Kidney epithelial cell (primary cell): ENCODE measurements around the gene PLEKHA8. TPM values are rescaled to one million over a fixed set of nuclear protein-coding genes. Genes with fewer than 3 reads are reported as not detected.

ENCODE experiments used
- DNase-seq: peaks from one replicate; pipeline ENCODE4 v3.0.0-alpha.2; 2010; ENCODE audit warnings: low read depth
- H3K27me3 ChIP-seq: 2 replicates; pipeline ENCODE4 v1.6.0; 2011; ENCODE audit warnings: low read length; ENCODE audit not compliant: control insufficient read depth, insufficient read depth
- H3K36me3 ChIP-seq: 2 replicates; pipeline ENCODE4 v1.5.1; 2011; ENCODE audit warnings: low read length; ENCODE audit not compliant: control insufficient read depth, insufficient read depth
- H3K4me3 ChIP-seq: 2 replicates; pipeline ENCODE4 v1.5.1; 2011; ENCODE audit warnings: low read depth, mild to moderate bottlenecking, control low read depth, low read length
- total RNA-seq: library from RNA; depleted of rRNA; stranded (reverse); fragments of >200 nt; gene quantifications from 2 replicates; pipeline ENCODE4 v1.2.3, GENCODE V29; 2015
- TF ChIP-seq, protein P1 (sequence below): IDR thresholded peaks from 2 replicates; pipeline ENCODE4 v1.5.1; 2011; ENCODE audit warnings: mild to moderate bottlenecking, moderate library complexity, low read length, control low read depth, inconsistent platforms; ENCODE audit not compliant: insufficient read depth, poor library complexity, severe bottlenecking

PLEKHA8 gene
- total RNA-seq, 1 donor from 2014 or later = 22.7 TPM

DNA sequence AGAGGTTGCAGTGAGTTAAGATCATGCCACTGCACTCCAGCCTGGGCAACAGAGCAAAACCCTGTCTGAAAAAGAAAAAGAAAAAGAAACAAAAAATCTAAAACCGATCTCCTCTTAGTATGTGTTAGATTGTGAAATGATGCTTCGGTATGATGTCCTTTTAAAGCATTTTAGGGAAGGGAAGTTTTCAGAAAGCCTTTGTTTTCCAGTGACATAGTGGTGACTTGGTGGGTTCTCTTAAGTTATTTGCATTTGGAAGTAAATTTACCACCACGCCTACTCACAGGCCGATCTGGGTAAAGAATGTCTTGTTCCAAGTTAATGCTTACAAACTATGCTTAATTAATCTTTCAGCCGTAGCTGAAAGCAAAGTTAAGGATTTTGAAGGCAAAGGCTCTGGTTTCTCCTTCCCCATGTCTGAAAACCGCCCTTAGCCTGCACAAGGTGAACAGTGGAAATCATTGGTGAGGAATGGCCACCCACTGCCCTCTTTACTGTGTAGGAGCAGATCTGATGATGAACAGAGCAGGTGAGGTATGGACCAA, 117.3 kb downstream of the PLEKHA8 start:
- no peak for DNase-seq
- Histone ChIP-seq H3K27me3 (no peaks in the 10 kb centered on the region), H3K4me3 (no peak overlapping the region), H3K36me3 (no peaks in the 10 kb centered on the region)
- TF ChIP-seq, protein P1, sequence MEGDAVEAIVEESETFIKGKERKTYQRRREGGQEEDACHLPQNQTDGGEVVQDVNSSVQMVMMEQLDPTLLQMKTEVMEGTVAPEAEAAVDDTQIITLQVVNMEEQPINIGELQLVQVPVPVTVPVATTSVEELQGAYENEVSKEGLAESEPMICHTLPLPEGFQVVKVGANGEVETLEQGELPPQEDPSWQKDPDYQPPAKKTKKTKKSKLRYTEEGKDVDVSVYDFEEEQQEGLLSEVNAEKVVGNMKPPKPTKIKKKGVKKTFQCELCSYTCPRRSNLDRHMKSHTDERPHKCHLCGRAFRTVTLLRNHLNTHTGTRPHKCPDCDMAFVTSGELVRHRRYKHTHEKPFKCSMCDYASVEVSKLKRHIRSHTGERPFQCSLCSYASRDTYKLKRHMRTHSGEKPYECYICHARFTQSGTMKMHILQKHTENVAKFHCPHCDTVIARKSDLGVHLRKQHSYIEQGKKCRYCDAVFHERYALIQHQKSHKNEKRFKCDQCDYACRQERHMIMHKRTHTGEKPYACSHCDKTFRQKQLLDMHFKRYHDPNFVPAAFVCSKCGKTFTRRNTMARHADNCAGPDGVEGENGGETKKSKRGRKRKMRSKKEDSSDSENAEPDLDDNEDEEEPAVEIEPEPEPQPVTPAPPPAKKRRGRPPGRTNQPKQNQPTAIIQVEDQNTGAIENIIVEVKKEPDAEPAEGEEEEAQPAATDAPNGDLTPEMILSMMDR = no peak

DNA sequence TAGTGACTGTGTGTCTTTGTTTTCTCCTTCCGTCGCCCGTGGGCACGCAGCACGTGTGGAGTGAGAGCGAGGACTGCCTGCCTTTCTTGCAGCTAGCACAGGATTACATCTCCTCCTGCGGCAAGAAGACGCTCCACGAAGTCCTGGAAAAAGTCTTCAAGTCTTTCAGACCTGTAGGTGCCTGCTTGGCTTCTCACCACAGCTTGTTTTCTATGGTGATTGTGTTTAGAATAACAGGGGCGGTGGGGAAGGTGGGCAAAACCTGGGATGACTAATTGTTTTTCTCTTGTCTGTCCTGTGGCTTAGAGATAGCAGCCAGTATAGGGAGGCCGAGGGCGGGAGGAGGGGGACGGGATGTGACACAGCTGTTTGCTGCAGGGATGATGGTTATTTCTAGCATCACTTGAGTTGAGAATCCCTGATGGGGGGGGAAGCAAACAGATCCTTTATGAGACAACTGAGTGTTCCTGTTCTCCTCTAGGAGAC, 118.0 kb downstream of the PLEKHA8 start:
- no peaks in the 10 kb centered on the region for H3K36me3 ChIP-seq
- no peak for DNase-seq
- H3K27me3 ChIP-seq = no peaks in the 10 kb centered on the region
- TF ChIP-seq, protein P1 = no peak
- H3K4me3 ChIP-seq = no peak overlapping the region

DNA sequence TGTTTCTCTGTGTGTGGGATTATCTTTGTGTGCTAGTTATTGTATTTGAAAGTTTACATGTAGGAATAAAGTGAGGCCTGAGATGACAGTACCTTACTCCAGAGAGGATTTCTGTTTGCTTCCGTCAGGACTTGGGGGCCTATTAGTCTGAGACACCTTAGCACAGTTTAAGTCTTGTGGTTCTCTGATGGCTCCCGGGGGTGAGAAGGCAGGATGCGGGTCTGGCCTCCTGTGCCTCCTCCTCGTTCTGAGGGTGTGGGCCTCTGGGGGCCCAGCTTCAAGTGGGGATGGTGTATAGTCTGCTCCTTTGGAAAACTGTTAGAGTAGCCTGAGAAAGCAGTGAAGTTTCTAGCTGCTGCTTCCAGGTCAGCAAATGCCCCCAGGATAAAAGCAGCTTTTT, 119.0 kb downstream of the PLEKHA8 start:
- no peaks in the 10 kb centered on the region for H3K36me3 ChIP-seq
- no peak overlapping the region for H3K4me3 ChIP-seq
- TF ChIP-seq, protein P1 = no peak
- no peaks in the 10 kb centered on the region for H3K27me3 ChIP-seq
- no peak for DNase-seq

DNA sequence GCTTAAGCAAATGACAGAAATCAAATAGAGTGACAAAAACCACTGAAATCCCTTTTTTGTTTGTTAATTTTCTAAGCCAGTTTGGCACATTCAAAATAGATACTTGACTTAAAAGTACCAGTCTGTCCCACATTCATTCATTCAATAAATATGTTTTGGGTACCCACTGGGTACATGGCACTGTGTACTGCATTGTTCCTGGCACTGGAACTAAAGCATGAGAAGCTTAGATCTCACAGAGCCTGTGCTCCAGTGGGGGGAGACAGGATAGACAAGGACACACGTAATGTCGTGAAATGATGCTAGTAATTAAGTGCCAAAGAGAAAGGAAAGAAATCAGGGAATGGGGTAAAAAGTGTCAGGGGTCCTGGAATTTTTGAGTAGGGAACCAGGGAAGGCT, 119.6 kb downstream of the PLEKHA8 start:
- no peaks in the 10 kb centered on the region for H3K36me3 ChIP-seq
- TF ChIP-seq, protein P1 = no peak
- no peaks in the 10 kb centered on the region for H3K27me3 ChIP-seq
- no peak for DNase-seq
- H3K4me3 ChIP-seq = no peak overlapping the region

DNA sequence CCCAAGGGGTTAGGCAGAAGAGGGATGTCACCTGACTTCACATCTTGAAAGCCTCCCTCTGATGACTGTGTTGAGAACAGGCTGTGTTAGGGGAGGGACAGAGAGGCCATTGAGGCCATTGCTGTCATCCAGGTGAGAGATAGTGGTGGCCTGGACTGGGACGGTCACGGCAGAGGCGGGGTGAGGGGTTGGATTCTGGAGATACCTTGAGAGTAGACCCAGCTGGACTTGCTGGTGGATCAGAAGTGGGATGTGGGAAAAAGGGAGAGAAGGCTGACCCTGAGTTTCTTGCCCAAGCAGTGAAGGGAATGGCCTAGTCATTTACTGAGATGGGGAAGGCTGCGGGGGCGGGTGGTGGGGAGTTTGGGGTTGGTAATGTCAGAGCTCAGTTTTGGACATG, 120.2 kb downstream of the PLEKHA8 start:
- H3K4me3 ChIP-seq = no peak overlapping the region
- TF ChIP-seq, protein P1 = no peak

DNA sequence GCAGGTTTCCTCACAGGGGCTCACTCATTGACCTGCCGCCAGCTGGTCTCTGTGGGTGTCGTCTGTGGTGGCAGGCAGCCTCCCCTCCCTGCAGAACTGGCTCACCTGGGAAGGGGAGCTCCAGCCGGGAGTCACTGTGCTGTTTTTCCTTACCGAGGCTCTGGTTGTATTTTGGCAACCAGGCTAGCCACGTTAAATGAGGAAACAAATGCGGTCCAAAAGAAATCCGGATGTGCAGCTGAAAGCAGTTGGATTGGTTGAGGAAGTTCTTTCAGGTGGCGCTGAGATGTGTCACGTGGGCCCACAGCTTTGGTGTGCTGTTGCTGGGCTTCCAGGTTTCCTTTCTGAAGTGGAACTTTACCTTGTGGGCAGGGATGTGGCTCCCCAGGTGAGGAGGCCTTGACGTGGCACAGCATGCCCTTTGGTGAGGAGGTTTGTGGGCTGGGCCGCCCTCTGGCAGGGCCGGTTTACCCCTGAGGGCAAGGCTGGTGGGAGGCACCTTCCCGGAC, 120.8 kb downstream of the PLEKHA8 start:
- Histone ChIP-seq H3K27me3 (no peaks in the 10 kb centered on the region), H3K36me3 (no peaks in the 10 kb centered on the region), H3K4me3 (no peak overlapping the region)
- DNase-seq = no peak
- TF ChIP-seq, protein P1 = no peak

More for the DNA sequence above, 120.2 kb downstream of the PLEKHA8 start:
- DNase-seq = no peak
- H3K36me3 ChIP-seq = no peaks in the 10 kb centered on the region
- no peaks in the 10 kb centered on the region for H3K27me3 ChIP-seq
